HG03066 (cell line): ENCODE results near the gene PELO.

ENCODE experiments used
- ATAC-seq: cut with Tn5 transposase; IDR thresholded peaks from one replicate; pipeline ENCODE4 v1.9.1; 2021; ENCODE audit warnings: low read depth; ENCODE audit not compliant: unreplicated experiment

The PELO gene

DNA sequence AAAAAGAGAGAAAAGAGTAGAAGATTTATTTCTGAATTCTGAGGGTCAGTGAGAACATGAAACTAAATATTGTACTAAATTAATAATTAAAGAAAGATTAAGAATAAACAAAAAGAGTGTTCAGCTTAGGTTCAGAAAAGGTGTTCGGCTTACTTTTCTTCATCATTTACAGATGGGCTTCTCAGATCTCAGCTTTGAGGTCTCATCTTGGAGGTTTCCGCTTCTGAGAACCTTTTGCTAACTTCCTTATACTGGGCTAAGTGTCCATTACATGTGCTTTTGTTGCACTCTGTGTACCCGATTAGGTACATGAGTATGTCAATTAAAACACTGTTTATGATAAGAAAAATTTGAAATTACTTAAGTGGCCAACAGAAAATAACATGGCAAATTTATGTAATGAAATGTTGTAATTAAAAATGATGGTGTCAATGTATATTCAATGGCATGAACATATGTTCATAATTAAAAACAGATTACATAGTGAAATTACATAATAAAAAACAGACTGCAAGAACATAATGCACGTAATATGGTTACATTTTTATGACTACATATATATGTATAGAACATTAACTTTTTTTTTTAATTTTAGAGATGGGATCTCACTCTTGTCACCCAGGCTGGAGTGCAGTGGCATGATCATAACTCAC, 17.3 kb upstream of the PELO start:
- ATAC-seq = no peak

- ATAC-seq = peak; percentile 97
Observed at GRCh38 chr5:52771343-52772039, 16.2 kb upstream of the PELO start.

DNA sequence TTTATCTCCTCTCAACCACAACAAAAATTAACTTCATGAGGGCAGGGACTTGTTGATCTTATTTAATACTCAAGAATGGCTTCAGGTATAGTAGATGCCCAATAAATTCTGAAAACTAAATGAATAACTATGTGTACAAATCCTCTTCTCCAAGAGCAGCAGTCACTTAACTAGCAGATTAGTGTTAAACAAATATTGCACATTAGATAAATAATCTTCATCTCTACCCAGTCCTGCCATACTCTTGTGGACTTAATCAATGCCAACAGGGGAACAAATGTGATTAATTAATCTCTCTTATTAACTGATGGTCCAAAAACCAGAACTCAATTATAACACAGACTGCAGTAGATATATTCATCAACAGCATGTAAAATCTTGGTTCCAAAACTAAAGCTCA, 15.0 kb upstream of the PELO start:
- no peak for ATAC-seq

DNA sequence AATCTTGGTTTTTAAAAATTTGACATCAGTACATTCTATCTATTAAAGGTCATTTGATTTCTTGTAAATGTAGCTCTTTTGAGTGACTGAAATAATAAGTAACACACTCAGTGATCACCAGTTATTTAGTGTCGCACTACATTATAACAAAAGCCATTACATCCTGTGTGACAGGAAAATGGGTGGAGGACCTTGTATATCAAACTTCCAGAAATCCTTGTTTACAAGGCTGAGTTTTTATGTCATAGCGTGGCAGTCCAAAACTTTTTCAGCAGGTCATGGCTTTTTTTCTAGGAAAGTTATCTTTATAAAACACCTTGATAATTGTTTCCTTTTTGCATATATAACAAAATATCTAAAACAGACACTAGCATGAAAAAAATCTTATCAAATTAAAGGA, 14.4 kb upstream of the PELO start:
- no peak for ATAC-seq

GRCh38 chr5:52774005-52774410, 13.7 kb upstream of the PELO start:
- ATAC-seq = no peak

DNA sequence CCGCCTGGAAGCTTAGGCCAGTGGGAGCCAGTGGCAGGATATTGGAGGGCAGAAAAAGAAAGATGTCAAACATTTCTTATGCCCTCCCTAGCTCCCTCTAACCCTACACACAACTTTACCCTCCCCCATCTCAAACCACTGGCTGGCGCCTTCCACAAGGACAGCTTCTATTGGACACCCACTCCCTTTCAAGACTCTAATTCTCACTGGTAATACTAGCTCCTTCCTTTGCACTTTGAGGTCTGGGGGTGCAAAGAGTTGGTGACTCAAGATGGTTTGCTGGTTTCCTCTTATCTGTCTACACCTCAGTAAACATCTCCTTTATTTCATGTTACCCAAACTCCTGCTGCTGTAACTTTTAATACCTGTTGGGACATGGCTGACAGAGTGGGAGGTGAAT, 11.6 kb upstream of the PELO start:
- ATAC-seq = no peak

DNA sequence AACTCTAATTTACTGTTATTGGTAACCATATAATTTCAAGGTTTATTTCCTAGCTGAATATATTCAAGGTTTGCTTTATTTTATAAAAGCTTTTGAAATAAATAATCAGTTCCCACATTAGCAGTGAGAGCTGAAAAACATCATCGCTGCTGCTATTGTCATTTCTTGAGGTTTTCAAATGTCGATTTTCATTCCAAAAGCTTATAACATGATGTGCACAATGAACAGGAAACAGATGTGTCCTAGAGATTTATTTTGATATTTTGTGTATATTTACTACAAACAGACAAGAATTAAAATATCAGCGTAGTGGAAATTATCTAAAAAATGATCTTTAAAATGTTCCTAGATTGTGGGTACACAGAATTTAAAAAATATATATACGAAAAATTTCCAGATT, 10.5 kb upstream of the PELO start:
- ATAC-seq = no peak

- ATAC-seq = no peak
Observed at GRCh38 chr5:52778781-52779180, 8.9 kb upstream of the PELO start.

GRCh38 chr5:52779213-52779612, 8.5 kb upstream of the PELO start:
- ATAC-seq = no peak

DNA sequence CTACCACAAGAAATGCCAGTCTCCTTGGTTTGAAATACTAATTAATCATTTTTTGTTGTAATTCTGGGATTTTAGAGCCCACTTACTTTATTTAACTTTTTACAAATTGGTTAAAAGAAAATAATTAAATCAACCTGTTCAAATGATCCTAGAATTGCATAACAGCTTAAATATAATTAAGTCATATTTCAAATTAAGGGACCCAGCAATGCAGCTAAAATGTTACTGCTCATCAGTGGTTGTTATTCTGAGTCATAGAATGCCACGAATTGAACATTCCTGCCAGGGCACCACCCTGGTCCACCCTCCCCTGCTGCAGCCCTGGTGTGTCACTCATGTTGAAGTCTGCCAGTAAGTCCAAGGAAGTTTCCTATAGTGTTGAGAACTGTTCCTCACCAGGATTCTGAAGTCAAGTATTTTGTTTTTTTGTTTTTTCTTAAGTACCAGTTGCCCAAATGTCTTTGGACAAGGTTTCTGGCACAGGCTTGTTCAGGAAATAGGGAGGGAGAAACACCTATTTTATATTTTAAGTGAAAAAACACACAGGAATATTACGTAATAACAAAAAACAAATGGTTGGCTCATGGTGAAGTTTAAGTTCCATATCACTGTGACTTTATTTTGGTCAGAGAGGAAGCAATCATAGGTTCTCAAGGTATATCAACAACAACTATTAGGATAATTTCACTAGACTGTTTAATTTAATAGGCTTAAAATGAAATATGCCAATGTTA, 4.3 kb upstream of the PELO start:
- no peak for ATAC-seq

DNA sequence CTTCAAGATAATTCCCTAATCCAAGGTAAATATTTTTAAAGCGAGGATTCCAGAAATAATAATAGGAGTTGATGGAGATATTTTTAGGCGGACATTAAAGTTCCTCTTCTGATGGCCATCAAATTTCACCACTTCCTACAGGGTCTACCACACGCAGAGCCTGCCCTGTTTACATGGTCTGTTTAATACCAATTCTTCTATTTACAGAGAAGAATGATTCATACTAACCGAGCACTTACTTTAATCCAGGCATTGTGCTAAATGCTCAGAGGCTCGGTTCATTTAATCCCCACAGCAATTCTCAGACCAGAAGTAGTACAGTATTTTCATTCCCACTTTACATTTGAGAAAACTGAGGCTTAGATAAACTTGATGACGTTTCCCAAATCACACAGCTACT, 3.0 kb upstream of the PELO start:
- ATAC-seq = no peak

- ATAC-seq = no peak
Observed at GRCh38 chr5:52786391-52786790, 1.3 kb upstream of the PELO start.

GRCh38 chr5:52786949-52787599, 642 bp upstream of the PELO start:
- ATAC-seq = no peak

DNA sequence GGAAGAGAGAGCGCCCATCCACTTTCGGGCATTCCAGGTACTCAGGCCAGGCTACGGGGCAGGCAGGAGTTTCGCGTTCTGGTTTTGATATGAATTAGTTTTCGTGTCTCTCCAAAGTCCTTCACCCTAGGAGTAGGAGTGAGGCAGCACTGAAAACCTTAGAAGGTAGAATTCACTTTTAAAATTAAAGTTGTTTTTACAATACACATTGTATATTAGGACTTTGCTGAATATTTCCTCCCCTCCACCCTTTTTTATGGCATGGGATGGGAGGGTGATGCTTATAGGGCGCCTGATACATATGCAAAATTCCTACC, 747 bp downstream of the PELO start:
- ATAC-seq = no peak

- ATAC-seq = no peak
Observed at GRCh38 chr5:52789378-52789777, 1.7 kb downstream of the PELO start.

GRCh38 chr5:52789851-52790250, 2.1 kb downstream of the PELO start:
- no peak for ATAC-seq

- no peak for ATAC-seq
Observed at GRCh38 chr5:52791366-52791765, 3.6 kb downstream of the PELO start.

- no peak for ATAC-seq
Observed at GRCh38 chr5:52794519-52794918, 6.8 kb downstream of the PELO start.

- ATAC-seq = no peak
Observed at GRCh38 chr5:52796031-52796430, 8.3 kb downstream of the PELO start.

DNA sequence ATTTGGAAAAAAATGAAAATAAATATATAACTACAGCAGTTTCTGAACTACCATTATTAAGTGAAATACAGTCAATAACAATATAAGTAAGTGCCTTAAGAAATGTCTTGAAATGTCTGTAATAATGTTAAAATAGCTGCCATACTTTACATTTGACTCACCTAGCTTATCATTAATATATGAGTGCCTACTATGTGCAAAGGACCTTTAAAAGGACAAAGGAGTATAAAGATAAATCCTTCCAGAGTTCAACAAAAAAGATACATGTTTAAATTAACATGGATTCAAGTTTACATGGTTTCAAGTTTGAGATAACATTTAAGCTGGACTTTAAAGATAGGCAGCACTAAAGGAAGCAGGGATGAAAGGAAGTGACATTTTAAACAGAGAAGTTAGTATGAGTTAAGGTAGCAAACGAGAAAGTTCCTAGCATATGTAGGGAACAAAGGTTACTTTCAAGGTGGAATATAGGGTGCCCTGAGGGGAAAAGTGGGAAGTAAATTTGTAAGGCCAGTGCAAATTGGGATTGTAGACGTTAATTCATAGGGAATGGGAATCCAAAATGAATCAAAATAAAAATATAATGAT, 8.9 kb downstream of the PELO start:
- no peak for ATAC-seq

GRCh38 chr5:52798938-52799337, 11.2 kb downstream of the PELO start:
- ATAC-seq = no peak
